ENCODE results near the gene PHIP.

DNA sequence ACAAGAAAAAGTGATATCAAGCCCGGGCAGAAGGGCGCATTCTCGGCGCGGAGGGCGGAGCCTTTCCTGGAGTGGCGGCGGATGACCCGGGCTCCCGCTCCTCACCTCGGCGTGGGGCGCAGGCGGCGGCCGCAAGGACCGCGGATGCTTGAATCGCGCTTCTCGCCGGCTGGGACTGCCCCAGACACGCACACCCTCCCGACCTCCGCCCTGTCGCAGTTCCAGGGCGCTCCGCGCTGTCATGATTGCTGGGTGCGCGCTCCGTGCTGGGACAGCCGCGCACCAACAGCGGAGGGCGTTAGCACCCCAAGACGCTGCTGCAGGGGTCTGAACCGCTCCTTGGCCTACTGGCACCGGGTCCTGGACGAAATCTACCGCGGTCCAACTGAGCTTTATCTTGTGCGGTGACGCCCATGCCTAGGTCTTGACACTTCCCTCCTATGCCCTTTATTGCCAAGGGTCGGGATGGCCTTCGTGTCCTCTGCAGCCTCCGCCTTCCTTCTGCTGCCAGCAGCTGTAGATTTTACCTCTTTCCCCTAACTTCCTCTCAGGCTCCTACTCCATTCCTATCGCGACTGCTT lies 167.4 kb downstream of the PHIP start:
- TF ChIP-seq, protein P1, sequence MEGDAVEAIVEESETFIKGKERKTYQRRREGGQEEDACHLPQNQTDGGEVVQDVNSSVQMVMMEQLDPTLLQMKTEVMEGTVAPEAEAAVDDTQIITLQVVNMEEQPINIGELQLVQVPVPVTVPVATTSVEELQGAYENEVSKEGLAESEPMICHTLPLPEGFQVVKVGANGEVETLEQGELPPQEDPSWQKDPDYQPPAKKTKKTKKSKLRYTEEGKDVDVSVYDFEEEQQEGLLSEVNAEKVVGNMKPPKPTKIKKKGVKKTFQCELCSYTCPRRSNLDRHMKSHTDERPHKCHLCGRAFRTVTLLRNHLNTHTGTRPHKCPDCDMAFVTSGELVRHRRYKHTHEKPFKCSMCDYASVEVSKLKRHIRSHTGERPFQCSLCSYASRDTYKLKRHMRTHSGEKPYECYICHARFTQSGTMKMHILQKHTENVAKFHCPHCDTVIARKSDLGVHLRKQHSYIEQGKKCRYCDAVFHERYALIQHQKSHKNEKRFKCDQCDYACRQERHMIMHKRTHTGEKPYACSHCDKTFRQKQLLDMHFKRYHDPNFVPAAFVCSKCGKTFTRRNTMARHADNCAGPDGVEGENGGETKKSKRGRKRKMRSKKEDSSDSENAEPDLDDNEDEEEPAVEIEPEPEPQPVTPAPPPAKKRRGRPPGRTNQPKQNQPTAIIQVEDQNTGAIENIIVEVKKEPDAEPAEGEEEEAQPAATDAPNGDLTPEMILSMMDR (IDR thresholded peaks at IDR 0.05; ENCODE audit: insufficient read depth, low read depth, low read length): no peak
- no peak for TF ChIP-seq EZH2 (IDR thresholded peaks at IDR 0.05; ENCODE audit: insufficient read depth, low read length)

Measured in astrocyte (in vitro differentiated cells and primary cell).